Ovary (tissue), 9 donors: ENCODE data around the gene ITGB3BP. TPM values are rescaled to one million over a fixed set of nuclear protein-coding genes. Genes with fewer than 3 reads are reported as not detected.

Experiments used
- DNase-seq, 5 donors: peaks; one replicate each; pipeline ENCODE4 v3.0.0-alpha.2; 2019 to 2020
- H3K27ac ChIP-seq, 2 donors: fragments of 200-600 bp; one replicate each; pipeline versions ENCODE4 v1.5.1 to v1.8.0; 2019 to 2022
- H3K27me3 ChIP-seq: fragments of 200-600 bp; one replicate; pipeline ENCODE4 v1.8.0; 2022
- H3K36me3 ChIP-seq: fragments of 200-600 bp; sonication (generic); one replicate; pipeline ENCODE4 v1.5.1; 2019
- H3K4me1 ChIP-seq: one replicate; pipeline ENCODE4 v1.8.1; 2013; ENCODE audit warnings: mild to moderate bottlenecking, moderate library complexity; ENCODE audit not compliant: insufficient read depth
- H3K4me3 ChIP-seq: fragments of 200-600 bp; sonication (generic); one replicate; pipeline ENCODE4 v1.5.1; 2017
- H3K9me3 ChIP-seq, 2 donors: fragments of 200-600 bp in 1 of 2; sonication (generic) in 1 of 2; one replicate each; pipeline versions ENCODE4 v1.5.1 to v1.8.1; 2013 to 2019; ENCODE audit warnings: mild to moderate bottlenecking in 1 of 2, moderate library complexity in 1 of 2
- CTCF ChIP-seq, 3 donors: fragments of 450-650 bp in 2 of 3; fragments of 200-600 bp in 1 of 3; IDR thresholded peaks; one replicate each; pipeline versions ENCODE4 v1.5.1 to v1.8.0; 2016 to 2022; ENCODE audit warnings: antibody characterized with exemption in 3 of 3, mild to moderate bottlenecking in 1 of 3
- EP300 ChIP-seq: sonication (generic); formaldehyde crosslinking; IDR thresholded peaks from one replicate; pipeline ENCODE4 v1.6.1; 2017; ENCODE audit warnings: antibody characterized with exemption
- POLR2A ChIP-seq: fragments of 450-650 bp; IDR thresholded peaks from one replicate; pipeline ENCODE4 v1.6.1; 2017; ENCODE audit warnings: antibody characterized with exemption, mild to moderate bottlenecking, moderate library complexity
- WGBS, 3 donors: extraction: QIAGEN DNeasy Blood & Tissue Kit in 1 of 3; methylation state at CpG; one replicate each; pipeline versions ENCODE4 v1.1.5 to v1.1.7; 2013 to 2017; 5-methylcytosine and 5-hydroxymethylcytosine counted together
- intact Hi-C, 4 donors: fragments of 100-400 bp; cut with DNase I; formaldehyde crosslinking; loops; one replicate each; pipeline versions ENCODE4 v1.11.0 to v1.15.1; 2022 to 2023
- polyA plus RNA-seq, 2 donors: library from polyadenylated mRNA; stranded (reverse); fragments of 200-250 nt in 1 of 2; fragments of 350-450 nt in 1 of 2; fragmentation: Illumina TruSeq in 1 of 2; extraction: RNeasy Lipid Tissue Mini Kit (QIAGEN cat#74804) in 1 of 2; gene quantifications; one replicate each; pipeline ENCODE4 v1.2.3, GENCODE V29; 2013 to 2014
- small RNA-seq: library from RNA; depleted of rRNA; stranded (forward); fragments of <200 nt; gene quantifications from one replicate; pipeline ENCODE3, GENCODE V24; 2016
- total RNA-seq, 7 donors: library from RNA; depleted of rRNA in 2 of 7; stranded (reverse); fragments of >200 nt in 2 of 7; fragmentation: NEBNext Ultra II Directional in 3 of 7; extraction: Animal tissue kit (Norgen Biotek cat#: 25700) in 3 of 7; gene quantifications; one replicate each; pipeline versions ENCODE4 v1.1.0 to v1.2.4, GENCODE V29; 2016 to 2023
- donor health status: DM: no; HTN: no; CAD: no; lungs with moderate emphysema.
- donor health status: DM: no; HTN: no; CAD: no.
- donor health status: Bipolar disorder and iron deficiency.
- donor health status: DM: yes; HTN: yes; CAD: no.
- donor health status: DM: no; HTN: no; CAD: no.
- donor health status: DM: yes; HTN: yes; CAD: no.

The ITGB3BP gene
- total and polyA plus RNA-seq, 9 donors, result 10.7 to 32.1 (median 22.3) TPM

- no peaks in the 10 kb centered on the region for H3K36me3 ChIP-seq
- no peak overlapping the region for H3K27ac ChIP-seq
- TF ChIP-seq POLR2A (no peak), CTCF (IDR thresholded peaks at IDR 0.05) (no peak), EP300 (no peak)
- H3K9me3 ChIP-seq, result no peaks in the 10 kb centered on the region
- 61 to 78% (median 63%) methylated on average over 3 of the region's 3 CpGs for WGBS, 3 donors
- H3K4me1 ChIP-seq, result no peaks in the 10 kb centered on the region
- no peak overlapping the region for H3K4me3 ChIP-seq
- DNase-seq, result no peak
- no peaks in the 10 kb centered on the region for H3K27me3 ChIP-seq
- intact Hi-C loops, result no loop called here
These were observed 119.6 kb downstream of the ITGB3BP start for GRCh38 chr1:63403386-63403785.

GRCh38 chr1:63401945-63402344 is 121.1 kb downstream of the ITGB3BP start:
- H3K27me3 ChIP-seq, result no peaks in the 10 kb centered on the region
- 72 to 99% (median 74%) methylated on average over 4 of the region's 4 CpGs for WGBS, 3 donors
- H3K9me3 ChIP-seq, result no peaks in the 10 kb centered on the region
- H3K36me3 ChIP-seq, result no peaks in the 10 kb centered on the region
- intact Hi-C loops, result no loop called here
- no peak overlapping the region for H3K27ac ChIP-seq
- no peak overlapping the region for H3K4me3 ChIP-seq
- H3K4me1 ChIP-seq, result no peaks in the 10 kb centered on the region
- TF ChIP-seq EP300 (no peak), CTCF (IDR thresholded peaks at IDR 0.05) (no peak), POLR2A (no peak)
- no peak for DNase-seq

Small RNA genes within 50 kb of the gene (small RNA-seq; reads per million reads assigned to genes)
- gene RF02105 (not detected), gene RF02106 (not detected), gene RF02107 (not detected), gene RF02108 (not detected), gene RF02109 (not detected), gene RF02110 (not detected), gene RN7SL488P (not detected), gene RNU7-123P (not detected)

Other genes with a start within 250 kb of the ITGB3BP start
- under 1 TPM in 4 of 7 donors, not detected in 3; 0.37 to 0.79 (median 0.53) TPM for gene FOXD3, start 200.7 kb downstream of the ITGB3BP start, total RNA-seq
- gene FOXD3, start 200.7 kb downstream of the ITGB3BP start, polyA plus RNA-seq, result under 1 TPM; 0.20 to 0.21 TPM
- gene ALG6, start 155.6 kb downstream of the ITGB3BP start, total RNA-seq, result 10 to 100 TPM in 3 of 7 donors, 1 to 10 TPM in 4; 8.1 to 11.8 (median 9.1) TPM
- gene ALG6, start 155.6 kb downstream of the ITGB3BP start, polyA plus RNA-seq, result 10 to 100 TPM in 1 of 2 donors, 1 to 10 TPM in 1; 6.6 to 14.2 TPM
- gene EFCAB7, start 300 bp upstream of the ITGB3BP start, total RNA-seq, result 10 to 100 TPM in 3 of 7 donors, 1 to 10 TPM in 4; 7.2 to 26.3 (median 8.8) TPM
- gene EFCAB7, start 300 bp upstream of the ITGB3BP start, polyA plus RNA-seq, result 1 to 10 TPM; 6.5 to 8.2 TPM
- 10 to 100 TPM; 41.2 to 87.3 (median 50.4) TPM for gene PGM1, start 70.2 kb upstream of the ITGB3BP start, total RNA-seq
- gene PGM1, start 70.2 kb upstream of the ITGB3BP start, polyA plus RNA-seq, result 100 to 1,000 TPM in 1 of 2 donors, 10 to 100 TPM in 1; 33.5 to 105 TPM